GM12864 (cell line): ENCODE measurements around the gene GRIFIN.

Experiments
- DNase-seq: peaks from one replicate; pipeline ENCODE4 v3.0.0-alpha.2; 2011; ENCODE audit warnings: low read depth
- H3K4me3 ChIP-seq: 2 replicates; pipeline ENCODE4 v1.5.1; 2011; ENCODE audit warnings: mild to moderate bottlenecking, low read depth, low read length, control low read depth
- CTCF ChIP-seq: IDR thresholded peaks from 2 replicates; pipeline ENCODE4 v1.5.1; 2011; ENCODE audit warnings: low read depth, mild to moderate bottlenecking, moderate library complexity, low read length, control low read depth, inconsistent platforms; ENCODE audit errors: missing control alignments

Gene GRIFIN

GRCh38 chr7:2493205-2494164 is 17.3 kb upstream of the GRIFIN start:
- no peak for TF ChIP-seq CTCF
- no peak for DNase-seq
- no peak overlapping the region for H3K4me3 ChIP-seq

GRCh38 chr7:2492038-2492437 is 15.8 kb upstream of the GRIFIN start:
- H3K4me3 ChIP-seq = no peak overlapping the region
- TF ChIP-seq CTCF = no peak
- DNase-seq = no peak

DNA sequence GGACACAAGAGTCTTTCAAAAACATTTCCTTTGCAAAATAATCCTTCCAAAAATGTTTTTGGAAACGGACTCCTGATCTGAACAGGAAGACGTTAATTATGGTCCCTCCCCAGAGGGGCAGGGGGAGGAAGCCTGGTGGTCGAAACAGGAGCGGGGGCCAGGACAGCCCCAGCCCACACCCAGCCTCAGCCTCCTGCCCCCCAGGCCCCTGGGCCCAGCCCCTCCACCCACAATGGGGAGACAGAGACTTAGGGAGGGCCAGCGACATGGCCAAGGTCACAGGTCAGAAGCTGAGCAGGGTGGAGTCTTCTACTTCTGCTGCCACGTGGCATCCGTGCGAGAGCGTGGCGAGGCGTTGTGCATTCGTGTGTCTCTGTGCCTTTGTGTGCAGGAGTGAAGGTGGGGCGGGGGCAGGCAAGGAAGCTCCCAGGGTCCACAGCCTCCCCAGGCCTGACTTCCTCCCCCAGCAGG is 14.0 kb upstream of the GRIFIN start:
- no peak for TF ChIP-seq CTCF
- H3K4me3 ChIP-seq = no peak overlapping the region
- DNase-seq = no peak

DNA sequence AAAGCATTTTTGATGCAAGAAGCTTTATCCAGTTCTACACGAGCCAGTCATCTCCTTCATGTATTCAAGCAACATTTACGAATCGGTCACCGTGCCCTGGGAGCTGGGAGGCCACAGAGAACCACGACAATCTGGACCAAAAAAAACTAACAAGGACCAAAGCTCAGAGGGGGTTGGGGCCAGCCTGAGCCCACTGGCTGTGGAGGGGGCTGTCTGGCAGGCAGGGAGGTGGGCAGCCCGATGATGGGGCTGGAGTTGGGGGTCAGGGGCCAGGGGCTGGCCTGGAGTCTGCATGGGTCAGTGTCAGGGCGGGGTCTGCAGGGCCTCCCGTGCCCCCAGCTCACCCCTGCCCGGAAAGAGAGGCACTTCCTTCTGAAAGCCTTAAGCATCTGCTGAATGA is 12.5 kb upstream of the GRIFIN start:
- no peak for TF ChIP-seq CTCF
- DNase-seq = no peak
- H3K4me3 ChIP-seq = no peak overlapping the region

- no peak for TF ChIP-seq CTCF
- H3K4me3 ChIP-seq = no peak overlapping the region
- DNase-seq = no peak
These were observed 12.1 kb upstream of the GRIFIN start for GRCh38 chr7:2488272-2488645.

DNA sequence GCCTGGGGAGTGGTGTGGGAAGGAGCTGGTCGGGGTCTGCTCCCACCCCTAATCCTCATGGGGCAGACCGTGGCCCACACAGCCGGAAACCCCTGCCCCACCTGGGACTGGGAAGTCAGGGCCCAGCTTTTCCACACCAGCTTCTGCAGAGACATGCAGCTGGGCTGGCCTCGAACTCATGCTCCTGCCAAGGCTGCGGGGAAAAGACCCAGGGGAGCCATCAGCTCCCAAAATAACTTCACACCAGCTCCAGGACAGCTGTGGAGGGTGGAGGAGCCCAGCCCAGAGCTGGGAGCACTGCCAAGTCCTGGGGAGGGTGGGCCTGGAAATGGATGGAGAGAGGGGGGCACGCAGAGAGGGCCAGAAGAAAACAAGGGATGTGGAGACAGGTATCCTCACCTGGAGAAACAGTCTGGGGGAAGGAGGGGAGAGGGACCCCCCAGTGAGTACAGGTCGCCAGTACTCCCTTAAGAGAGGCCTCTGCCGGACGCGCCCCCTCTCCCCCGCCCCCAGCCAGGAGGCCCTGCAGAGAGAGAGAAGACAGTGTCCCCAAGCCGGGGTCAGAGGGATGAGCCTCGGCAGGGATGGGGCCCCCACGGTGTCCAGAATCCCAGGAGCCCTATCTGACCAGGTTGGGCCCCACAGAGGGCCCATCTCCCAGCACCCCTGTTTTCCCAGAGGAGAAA is 11.5 kb upstream of the GRIFIN start:
- H3K4me3 ChIP-seq = no peak overlapping the region
- DNase-seq = no peak
- no peak for TF ChIP-seq CTCF
